H9 (cell line): ENCODE results near the gene EPHA3. TPM values are rescaled to one million over a fixed set of nuclear protein-coding genes. Genes with fewer than 3 reads are reported as not detected.
A peak's percentile ranks its signal among the peaks of the same experiment; 100 is the strongest.

ENCODE experiments used
- DNase-seq: peaks from one replicate; pipeline ENCODE4 v3.0.0-alpha.2; 2017
- H2AFZ ChIP-seq: one replicate; pipeline ENCODE4 v1.6.1; 2013; ENCODE audit warnings: mild to moderate bottlenecking, low read length, control low read depth, moderate library complexity
- H2AK5ac ChIP-seq: 2 replicates; pipeline ENCODE4 v1.6.1; 2013; ENCODE audit warnings: low read length, control low read depth, mixed read lengths; ENCODE audit not compliant: insufficient read length
- H2BK120ac ChIP-seq: one replicate; pipeline ENCODE4 v1.6.1; 2013; ENCODE audit warnings: low read depth, mild to moderate bottlenecking, low read length, control low read depth, inconsistent platforms; ENCODE audit not compliant: poor library complexity, severe bottlenecking
- H2BK12ac ChIP-seq: 2 replicates; pipeline ENCODE4 v1.6.1; 2013; ENCODE audit warnings: low read length, control low read depth, mixed read lengths, low read depth; ENCODE audit not compliant: insufficient read length
- H2BK15ac ChIP-seq: 2 replicates; pipeline ENCODE4 v1.6.1; 2013; ENCODE audit warnings: low read depth, low read length, control low read depth
- H2BK20ac ChIP-seq: one replicate; pipeline ENCODE4 v1.6.1; 2013; ENCODE audit warnings: low read depth, mild to moderate bottlenecking, low read length, control low read depth, inconsistent platforms; ENCODE audit not compliant: poor library complexity, severe bottlenecking
- H2BK5ac ChIP-seq: 2 replicates; pipeline ENCODE4 v1.6.1; 2013; ENCODE audit warnings: low read length, control low read depth, mixed read lengths; ENCODE audit not compliant: insufficient read length
- H3K14ac ChIP-seq: 2 replicates; pipeline ENCODE4 v1.6.1; 2013; ENCODE audit warnings: low read length, control low read depth; ENCODE audit not compliant: insufficient read depth
- H3K18ac ChIP-seq: 2 replicates; pipeline ENCODE4 v1.6.1; 2013; ENCODE audit warnings: low read depth, mild to moderate bottlenecking, mixed read lengths, low read length, control low read depth; ENCODE audit not compliant: insufficient read length
- H3K23ac ChIP-seq: 2 replicates; pipeline ENCODE4 v1.6.1; 2013; ENCODE audit warnings: low read length, control low read depth, mixed read lengths, low read depth; ENCODE audit not compliant: insufficient read length
- H3K23me2 ChIP-seq: 2 replicates; pipeline ENCODE4 v1.6.1; 2013; ENCODE audit warnings: low read depth, mild to moderate bottlenecking, mixed read lengths, low read length, control low read depth; ENCODE audit not compliant: insufficient read length, poor library complexity, severe bottlenecking
- H3K27ac ChIP-seq: 2 replicates; pipeline ENCODE4 v1.5.1; 2013; ENCODE audit warnings: low read length, control low read depth, mixed read lengths, low read depth; ENCODE audit not compliant: insufficient read length
- H3K27me3 ChIP-seq: 2 replicates; pipeline ENCODE4 v1.6.1; 2013; ENCODE audit warnings: low read length, control low read depth, inconsistent platforms; ENCODE audit not compliant: insufficient read depth
- H3K4ac ChIP-seq: 2 replicates; pipeline ENCODE4 v1.6.1; 2013; ENCODE audit warnings: low read depth, mild to moderate bottlenecking, control low read depth, inconsistent platforms, low read length, moderate library complexity
- H3K4me1 ChIP-seq: 2 replicates; pipeline ENCODE4 v1.6.1; 2013; ENCODE audit warnings: low read length, control low read depth, inconsistent platforms; ENCODE audit not compliant: insufficient read depth
- H3K4me2 ChIP-seq: 2 replicates; pipeline ENCODE4 v1.6.1; 2013; ENCODE audit warnings: low read length, control low read depth, mixed read lengths; ENCODE audit not compliant: insufficient read length, insufficient read depth
- H3K56ac ChIP-seq: 2 replicates; pipeline ENCODE4 v1.6.1; 2013; ENCODE audit warnings: low read depth, mild to moderate bottlenecking, mixed read lengths, low read length, control low read depth; ENCODE audit not compliant: insufficient read length
- H3K79me1 ChIP-seq: 2 replicates; pipeline ENCODE4 v1.6.1; 2013; ENCODE audit warnings: low read depth, mild to moderate bottlenecking, moderate library complexity, low read length, control low read depth, inconsistent platforms; ENCODE audit not compliant: insufficient read depth, poor library complexity, severe bottlenecking
- H3K79me2 ChIP-seq: 2 replicates; pipeline ENCODE4 v1.6.1; 2013; ENCODE audit warnings: low read length, control low read depth, inconsistent platforms; ENCODE audit not compliant: insufficient read depth
- H3K9ac ChIP-seq: 2 replicates; pipeline ENCODE4 v1.6.1; 2013; ENCODE audit warnings: low read length, control low read depth, mixed read lengths; ENCODE audit not compliant: insufficient read length; ENCODE audit errors: extremely low read depth
- H3K9me3 ChIP-seq: one replicate; pipeline ENCODE4 v1.6.1; 2013; ENCODE audit warnings: low read depth, low read length, inconsistent platforms; ENCODE audit not compliant: control insufficient read depth
- H3T11ph ChIP-seq: one replicate; pipeline ENCODE4 v1.6.1; 2013; ENCODE audit warnings: mild to moderate bottlenecking, low read length, control low read depth, inconsistent platforms
- H4K20me1 ChIP-seq: one replicate; pipeline ENCODE4 v1.6.1; 2013; ENCODE audit not compliant: control insufficient read depth, insufficient read length, insufficient read depth
- H4K5ac ChIP-seq: 2 replicates; pipeline ENCODE4 v1.6.1; 2013; ENCODE audit warnings: low read depth, mild to moderate bottlenecking, mixed read lengths, low read length, control low read depth; ENCODE audit not compliant: insufficient read length
- H4K8ac ChIP-seq: replicated peaks from 2 replicates; pipeline ENCODE4 v1.6.1; 2013; ENCODE audit warnings: low read length, control low read depth, mixed read lengths, low read depth; ENCODE audit not compliant: insufficient read length
- H4K91ac ChIP-seq: 2 replicates; pipeline ENCODE4 v1.6.1; 2013; ENCODE audit warnings: low read depth, mild to moderate bottlenecking, moderate library complexity, mixed read lengths, low read length, control low read depth; ENCODE audit not compliant: insufficient read length
- H3K27ac Mint-ChIP-seq, 3 experiments: 2 replicates in 2 of 3; 3 replicates in 1 of 3; pipeline ENCODE4 v1.8.0; 2020 to 2021; ENCODE audit warnings: mixed read lengths in 3 of 3, mild to moderate bottlenecking in 1 of 3, moderate library complexity in 1 of 3
- H3K27me3 Mint-ChIP-seq: 2 replicates; pipeline ENCODE4 v1.8.0; 2021; ENCODE audit warnings: low read depth, mild to moderate bottlenecking, moderate library complexity, mixed read lengths
- H3K36me3 Mint-ChIP-seq, 3 experiments: 2 replicates in 2 of 3; 3 replicates in 1 of 3; pipeline ENCODE4 v1.8.0; 2020 to 2021; ENCODE audit warnings: low read depth in 3 of 3, mixed read lengths in 3 of 3; ENCODE audit not compliant: insufficient read depth in 1 of 3
- H3K4me1 Mint-ChIP-seq, 2 experiments: 2 replicates each; pipeline ENCODE4 v1.8.0; 2020; ENCODE audit warnings: mixed read lengths in 2 of 2
- H3K4me3 Mint-ChIP-seq, 2 experiments: 2 replicates in 1 of 2; 3 replicates in 1 of 2; pipeline ENCODE4 v1.8.0; 2020 to 2021; ENCODE audit warnings: mild to moderate bottlenecking in 2 of 2, mixed read lengths in 2 of 2, moderate library complexity in 1 of 2
- H3K9me3 Mint-ChIP-seq, 2 experiments: 2 replicates in 1 of 2; 3 replicates in 1 of 2; pipeline ENCODE4 v1.8.0; 2020; ENCODE audit warnings: mild to moderate bottlenecking in 2 of 2, mixed read lengths in 2 of 2, moderate library complexity in 1 of 2
- CTCF ChIP-seq: fragments of 200-600 bp; sonication (generic); conservative IDR thresholded peaks from 3 replicates; pipeline ENCODE4 v1.8.0; 2021; ENCODE audit warnings: antibody characterized with exemption, mild to moderate bottlenecking
- WGBS: extraction: QIAGEN DNeasy Blood & Tissue Kit; methylation state at CpG from one replicate; pipeline ENCODE4 v1.1.7; 2013; ENCODE audit warnings: missing lambda C conversion rate, low lambda C conversion rate, mixed read lengths; ENCODE audit not compliant: insufficient read length; ENCODE audit errors: extremely low coverage; 5-methylcytosine and 5-hydroxymethylcytosine counted together
- total RNA-seq: library from RNA; stranded (reverse); gene quantifications from 2 replicates; pipeline ENCODE4 v1.2.1, GENCODE V29; 2021

Gene EPHA3
- total RNA-seq, 1 experiment from 2014 or later, result 0.66 TPM

- Histone ChIP-seq H3T11ph (no peak overlapping the region), H2BK20ac (no peak overlapping the region), H3K56ac (no peak overlapping the region), H4K91ac (no peak overlapping the region), H3K27me3 (no peaks in the 10 kb centered on the region), H3K79me2 (no peaks in the 10 kb centered on the region), H3K9me3 (no peaks in the 10 kb centered on the region), H2BK12ac (no peak overlapping the region), H4K20me1 (no peaks in the 10 kb centered on the region), H3K9ac (no peak overlapping the region), H3K4ac (no peak overlapping the region), H2BK15ac (no peak overlapping the region), H3K79me1 (no peaks in the 10 kb centered on the region), H3K27ac (no peak overlapping the region), H3K18ac (no peak overlapping the region), H2BK5ac (no peak overlapping the region), H2AK5ac (no peak overlapping the region), H3K23me2 (no peaks in the 10 kb centered on the region), H3K4me1 (peaks cover 7% of the 10 kb centered on the region; the same call in 1 of the 2 replicates), H2AFZ (no peak overlapping the region), H3K14ac (no peak overlapping the region), H2BK120ac (no peak overlapping the region), H4K5ac (no peak overlapping the region), H3K23ac (no peak overlapping the region), H3K4me2 (no peak overlapping the region), H4K8ac (no peak overlapping the region)
- no CpG with 5 or more reads among the region's 6 CpGs for WGBS
- no peaks in the 10 kb centered on the region for H3K9me3 Mint-ChIP-seq
- TF ChIP-seq CTCF, result no peak
- no peaks in the 10 kb centered on the region for H3K36me3 Mint-ChIP-seq
- no peaks in the 10 kb centered on the region for H3K27me3 Mint-ChIP-seq
- peaks cover 38 to 50% of the 10 kb centered on the region in 2 experiments for H3K4me1 Mint-ChIP-seq
- peak overlapping the region in 2 of 3 experiments; percentile 56 to 74; a peak in 5 of 7 replicates for H3K27ac Mint-ChIP-seq
- H3K4me3 Mint-ChIP-seq, result no peak overlapping the region
- DNase-seq, result no peak
Measured at GRCh38 chr3:89264037-89264560, 156.7 kb downstream of the EPHA3 start.
